PC-9 (cell line): ENCODE data around the gene ARMH1. TPM values are rescaled to one million over a fixed set of nuclear protein-coding genes. Genes with fewer than 3 reads are reported as not detected.

ENCODE experiments used
- BruUV-seq: library from RNA; stranded (reverse); fragments of 400-500 nt; replicated peaks from 2 replicates; lab custom pipeline; 2021; lab: Mats Ljungman, UMichigan
- CTCF ChIA-PET: fragments of 300-600 bp; sonication (Branson Sonifier 250); formaldehyde crosslinking; loops from one replicate; lab custom pipeline; 2022; ENCODE audit warnings: antibody characterized with exemption; lab: Charles Lee
- POLR2A ChIA-PET: fragments of 300-600 bp; sonication (Branson Sonifier 250); formaldehyde crosslinking; loops from one replicate; lab custom pipeline; 2022; ENCODE audit warnings: antibody characterized with exemption; ENCODE audit not compliant: unreplicated experiment; lab: Charles Lee
- DNase-seq, 2 experiments: peaks; one replicate each; pipeline versions ENCODE4 v3.0.0 to v3.0.0-alpha.2; 2015 to 2022; ENCODE audit warnings: mixed read lengths in 1 of 2
- H2AFZ ChIP-seq: fragments of 200-600 bp; sonication (generic); 2 replicates; pipeline ENCODE4 v1.8.1; 2017; ENCODE audit warnings: antibody characterized with exemption
- H3F3A ChIP-seq: fragments of 200-600 bp; sonication (generic); 2 replicates; pipeline ENCODE4 v1.8.1; 2017; ENCODE audit warnings: antibody characterized with exemption, mild to moderate bottlenecking, low read depth; ENCODE audit not compliant: insufficient read depth
- H3K27ac ChIP-seq: fragments of 200-600 bp; sonication (generic); 2 replicates; pipeline ENCODE4 v1.6.1; 2016; ENCODE audit warnings: mixed run types
- H3K27me3 ChIP-seq: fragments of 200-600 bp; sonication (generic); 2 replicates; pipeline ENCODE4 v1.6.1; 2016; ENCODE audit warnings: low read depth, mixed run types; ENCODE audit not compliant: insufficient read depth
- H3K36me3 ChIP-seq: fragments of 200-600 bp; sonication (generic); 2 replicates; pipeline ENCODE4 v1.6.1; 2016; ENCODE audit warnings: low read depth, mixed run types
- H3K4me1 ChIP-seq: fragments of 200-600 bp; sonication (generic); replicated peaks from 2 replicates; pipeline ENCODE4 v1.6.1; 2016; ENCODE audit warnings: mixed run types; ENCODE audit not compliant: insufficient read depth
- H3K4me2 ChIP-seq: fragments of 200-600 bp; sonication (generic); 2 replicates; pipeline ENCODE4 v1.6.1; 2017; ENCODE audit warnings: mixed run types
- H3K4me3 ChIP-seq: fragments of 200-600 bp; sonication (generic); 2 replicates; pipeline ENCODE4 v1.6.1; 2016; ENCODE audit warnings: mixed run types
- H3K79me2 ChIP-seq: fragments of 200-600 bp; sonication (generic); 2 replicates; pipeline ENCODE4 v1.6.1; 2017; ENCODE audit warnings: low read depth, mixed run types
- H3K9me2 ChIP-seq: fragments of 200-600 bp; sonication (generic); 2 replicates; pipeline ENCODE4 v1.8.1; 2017; ENCODE audit warnings: mild to moderate bottlenecking; ENCODE audit not compliant: insufficient read depth
- H3K9me3 ChIP-seq: fragments of 200-600 bp; sonication (generic); 2 replicates; pipeline ENCODE4 v1.8.1; 2016; ENCODE audit warnings: low read depth; ENCODE audit not compliant: insufficient read depth
- H4K20me1 ChIP-seq: fragments of 200-600 bp; sonication (generic); 2 replicates; pipeline ENCODE4 v1.8.1; 2017; ENCODE audit not compliant: insufficient read depth
- CTCF ChIP-seq: fragments of 200-600 bp; sonication (generic); conservative IDR thresholded peaks from 2 replicates; pipeline ENCODE4 v1.6.1; 2017; ENCODE audit warnings: mixed run types, antibody characterized with exemption, mild to moderate bottlenecking, moderate library complexity
- EZH2 ChIP-seq: fragments of 200-600 bp; sonication (generic); IDR thresholded peaks from 2 replicates; pipeline ENCODE4 v1.8.0; 2017; ENCODE audit warnings: antibody characterized with exemption, low read depth
- intact Hi-C: fragments of 100-400 bp; cut with micrococcal nuclease; formaldehyde crosslinking; loops from one replicate; pipeline ENCODE4 v1.10.0; 2022; ENCODE audit not compliant: unreplicated experiment
- total RNA-seq: library from RNA; stranded (reverse); gene quantifications from 2 replicates; pipeline ENCODE4 v1.2.3, GENCODE V29; 2021

The ARMH1 gene
- total RNA-seq, 1 experiment from 2014 or later: 16.9 TPM

DNA sequence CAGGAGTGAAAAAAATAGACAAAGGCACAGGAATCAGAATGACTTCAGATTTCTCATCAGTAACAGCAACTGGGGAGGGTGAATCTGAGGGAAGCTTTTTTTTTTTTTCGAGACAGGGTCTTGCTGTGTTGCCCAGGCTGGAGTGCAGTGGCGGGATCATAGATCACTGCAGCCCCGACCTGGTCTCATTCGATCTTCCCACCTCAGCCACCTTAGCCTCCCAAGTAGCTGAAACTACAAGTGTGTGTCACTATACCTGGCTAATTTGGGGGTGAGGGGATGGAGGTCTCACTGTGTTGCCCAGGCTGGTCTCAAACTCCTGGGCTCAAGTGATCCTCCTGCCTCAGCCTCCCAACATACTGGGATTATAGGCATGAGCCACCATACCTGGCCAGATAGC, 10.7 kb downstream of the ARMH1 start:
- intact Hi-C loops: no loop called here
- no peak overlapping the region for H2AFZ ChIP-seq

DNA sequence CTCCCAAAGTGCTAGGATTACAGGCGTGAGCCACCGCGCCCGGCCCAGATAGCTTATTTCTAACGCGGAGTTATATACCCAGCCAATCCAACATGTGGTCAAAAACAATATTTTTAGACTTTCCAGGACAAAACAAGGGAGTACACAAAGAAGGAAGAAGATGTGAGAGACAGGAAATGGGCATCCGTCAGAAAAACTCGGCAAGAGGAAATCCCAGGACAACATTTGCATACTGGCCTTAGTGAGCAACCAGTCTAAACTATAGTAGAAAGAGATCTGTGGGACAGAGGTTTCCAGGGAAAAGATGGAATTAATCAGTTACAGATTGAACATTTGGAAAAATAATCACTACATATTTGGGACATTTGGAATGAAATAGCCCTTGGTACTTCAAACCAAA, 11.4 kb downstream of the ARMH1 start:
- H3K9me2 ChIP-seq: no peaks in the 10 kb centered on the region
- no TSS peak for BruUV-seq
- intact Hi-C loops: no loop called here
- no peak overlapping the region for H2AFZ ChIP-seq
- CTCF ChIA-PET: no interaction called here
- no peaks in the 10 kb centered on the region for H3K36me3 ChIP-seq
- H3F3A ChIP-seq: peaks cover 6% of the 10 kb centered on the region; the same call in 1 of the 2 replicates
- H3K9me3 ChIP-seq: no peaks in the 10 kb centered on the region
- POLR2A ChIA-PET: no interaction called here
- H3K27ac ChIP-seq: no peak overlapping the region
- no peak overlapping the region for H3K4me3 ChIP-seq
- DNase-seq: no peak
- H4K20me1 ChIP-seq: no peaks in the 10 kb centered on the region
- H3K27me3 ChIP-seq: no peaks in the 10 kb centered on the region
- H3K79me2 ChIP-seq: no peaks in the 10 kb centered on the region
- no peak overlapping the region for H3K4me2 ChIP-seq
- peaks cover 6% of the 10 kb centered on the region; the same call in 1 of the 2 replicates for H3K4me1 ChIP-seq
- TF ChIP-seq EZH2 (no peak), CTCF (no peak)

More for the DNA sequence above, 10.7 kb downstream of the ARMH1 start:
- CTCF ChIA-PET: interaction anchor here (0.6 kb wide), 2 partner anchors 111 to 123 kb away, joined by 4 to 5 read pairs; no protein-coding TSS in a partner anchor
- DNase-seq: no peak
- TF ChIP-seq EZH2: no peak
- TF ChIP-seq CTCF: no peak
- H3K27me3 ChIP-seq: no peaks in the 10 kb centered on the region
- no TSS peak for BruUV-seq
- no peaks in the 10 kb centered on the region for H3K79me2 ChIP-seq
- H3K4me2 ChIP-seq: no peak overlapping the region
- H3K9me2 ChIP-seq: no peaks in the 10 kb centered on the region
- H3K4me1 ChIP-seq: peaks cover 6% of the 10 kb centered on the region; the same call in 1 of the 2 replicates
- H3K36me3 ChIP-seq: no peaks in the 10 kb centered on the region
- no peak overlapping the region for H3K4me3 ChIP-seq
- H3K9me3 ChIP-seq: no peaks in the 10 kb centered on the region
- H4K20me1 ChIP-seq: no peaks in the 10 kb centered on the region
- POLR2A ChIA-PET: no interaction called here
- H3K27ac ChIP-seq: no peak overlapping the region
- H3F3A ChIP-seq: peaks cover 6% of the 10 kb centered on the region; the same call in 1 of the 2 replicates

- H3K27ac ChIP-seq: no peak overlapping the region
- H2AFZ ChIP-seq: no peak overlapping the region
- TF ChIP-seq CTCF (no peak), EZH2 (no peak)
- no peaks in the 10 kb centered on the region for H4K20me1 ChIP-seq
- no peaks in the 10 kb centered on the region for H3K27me3 ChIP-seq
- intact Hi-C loops: no loop called here
- H3K4me3 ChIP-seq: no peak overlapping the region
- BruUV-seq: no TSS peak
- H3K79me2 ChIP-seq: no peaks in the 10 kb centered on the region
- H3K4me1 ChIP-seq: peaks cover 6% of the 10 kb centered on the region; the same call in 1 of the 2 replicates
- no peaks in the 10 kb centered on the region for H3K9me2 ChIP-seq
- H3F3A ChIP-seq: peaks cover 6% of the 10 kb centered on the region; the same call in 1 of the 2 replicates
- H3K4me2 ChIP-seq: no peak overlapping the region
- ChIA-PET POLR2A (interaction anchor here (0.6 kb wide), 1 partner anchor 43 kb away, joined by 33 read pairs; no protein-coding TSS in a partner anchor), CTCF (no interaction called here)
- H3K9me3 ChIP-seq: no peaks in the 10 kb centered on the region
- DNase-seq: no peak
- H3K36me3 ChIP-seq: no peaks in the 10 kb centered on the region
Observed at GRCh38 chr1:44688760-44689446, 14.4 kb downstream of the ARMH1 start.
